Measurements from ENCODE around the gene MLEC. TPM values are rescaled to one million over a fixed set of nuclear protein-coding genes. Genes with fewer than 3 reads are reported as not detected.

The MLEC gene
- total RNA-seq, 1 experiment from 2014 or later, result 181 TPM

- Histone ChIP-seq H2BK12ac (ENCODE audit: insufficient read length, low read depth, low read length) (no peak overlapping the region), H3K79me2 (ENCODE audit: insufficient read depth, low read length) (no peaks in the 10 kb centered on the region), H3K9me3 (ENCODE audit: control insufficient read depth, low read depth, low read length) (no peaks in the 10 kb centered on the region), H2BK15ac (ENCODE audit: low read depth, low read length) (no peak overlapping the region), H4K5ac (ENCODE audit: insufficient read length, low read depth, low read length) (no peak overlapping the region), H4K91ac (ENCODE audit: insufficient read length, low read depth, low read length) (no peak overlapping the region), H4K8ac (replicated peaks; ENCODE audit: insufficient read length, low read depth, low read length) (no peak overlapping the region), H3K4me2 (ENCODE audit: insufficient read depth, insufficient read length, low read length) (no peak overlapping the region), H3K79me1 (ENCODE audit: insufficient read depth, low read depth, low read length, poor library complexity, severe bottlenecking) (no peaks in the 10 kb centered on the region), H3K23ac (ENCODE audit: insufficient read length, low read depth, low read length) (no peak overlapping the region), H2AK5ac (ENCODE audit: insufficient read length, low read length) (no peak overlapping the region), H4K20me1 (ENCODE audit: control insufficient read depth, insufficient read depth, insufficient read length) (no peaks in the 10 kb centered on the region), H3K9ac (ENCODE audit: extremely low read depth, insufficient read length, low read length) (no peak overlapping the region), H3K27ac (ENCODE audit: insufficient read length, low read depth, low read length) (no peak overlapping the region), H2BK20ac (ENCODE audit: low read depth, low read length, poor library complexity, severe bottlenecking) (no peak overlapping the region), H3K56ac (ENCODE audit: insufficient read length, low read depth, low read length) (no peak overlapping the region), H2BK120ac (ENCODE audit: low read depth, low read length, poor library complexity, severe bottlenecking) (no peak overlapping the region), H3K14ac (ENCODE audit: insufficient read depth, low read length) (no peak overlapping the region), H3K27me3 (ENCODE audit: insufficient read depth, low read length) (no peaks in the 10 kb centered on the region), H3K18ac (ENCODE audit: insufficient read length, low read depth, low read length) (no peak overlapping the region), H2AFZ (ENCODE audit: low read length) (no peak overlapping the region), H3T11ph (ENCODE audit: low read length) (no peak overlapping the region), H3K4me1 (ENCODE audit: insufficient read depth, low read length) (no peaks in the 10 kb centered on the region), H2BK5ac (ENCODE audit: insufficient read length, low read length) (no peak overlapping the region), H3K4ac (ENCODE audit: low read depth, low read length) (no peak overlapping the region), H3K23me2 (ENCODE audit: insufficient read length, low read depth, low read length, poor library complexity, severe bottlenecking) (no peaks in the 10 kb centered on the region)
- no peak for DNase-seq
- H3K36me3 Mint-ChIP-seq (ENCODE audit: insufficient read depth in 1 of 3, low read depth in 3 of 3), result peaks cover 51 to 83% (median 75%) of the 10 kb centered on the region in 3 experiments; a peak in 6 of 7 replicates
- no CpG with 5 or more reads among the region's 1 CpG for WGBS (ENCODE audit: extremely low coverage, insufficient read length, low lambda C conversion rate)
- peaks cover 23 to 24% of the 10 kb centered on the region in 2 experiments for H3K4me1 Mint-ChIP-seq
- H3K4me3 Mint-ChIP-seq, result no peak overlapping the region
- H3K27me3 Mint-ChIP-seq (ENCODE audit: low read depth), result no peaks in the 10 kb centered on the region
- H3K27ac Mint-ChIP-seq, result peak overlapping the region in 1 of 3 experiments; percentile 24; a peak in 2 of 7 replicates
- no peaks in the 10 kb centered on the region for H3K9me3 Mint-ChIP-seq
- no peak for TF ChIP-seq CTCF (conservative IDR thresholded peaks at IDR 0.05)
Measured at GRCh38 chr12:120697344-120697743, 10.4 kb downstream of the MLEC start.
